ENCODE data around the gene NOPCHAP1.

DNA sequence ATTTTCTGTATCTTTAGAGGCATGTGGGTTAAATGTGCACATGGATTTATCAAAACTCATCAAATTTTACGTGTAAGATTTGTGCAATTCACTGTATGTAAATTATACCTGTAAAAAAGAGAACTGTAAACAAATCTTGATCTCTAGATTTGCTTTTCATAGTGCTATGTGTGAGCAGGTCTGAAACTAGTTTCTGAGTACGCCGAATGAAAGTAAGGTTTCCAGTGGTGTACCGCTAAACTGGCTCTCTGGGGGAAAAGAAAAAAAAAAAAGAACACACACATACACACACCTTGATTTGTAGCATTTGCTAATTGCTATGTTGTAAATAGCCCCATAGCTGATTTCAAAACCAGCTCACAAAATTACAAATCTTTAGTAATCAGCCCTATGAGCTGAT is 19.4 kb upstream of the NOPCHAP1 start:
- TF ChIP-seq POLR2AphosphoS5 (IDR thresholded peaks at IDR 0.05; ENCODE audit: insufficient read depth in 1 of 2, low read depth in 1 of 2): no peak
- no peak for TF ChIP-seq POLR2A (IDR thresholded peaks at IDR 0.05)
- TF ChIP-seq, protein P1, sequence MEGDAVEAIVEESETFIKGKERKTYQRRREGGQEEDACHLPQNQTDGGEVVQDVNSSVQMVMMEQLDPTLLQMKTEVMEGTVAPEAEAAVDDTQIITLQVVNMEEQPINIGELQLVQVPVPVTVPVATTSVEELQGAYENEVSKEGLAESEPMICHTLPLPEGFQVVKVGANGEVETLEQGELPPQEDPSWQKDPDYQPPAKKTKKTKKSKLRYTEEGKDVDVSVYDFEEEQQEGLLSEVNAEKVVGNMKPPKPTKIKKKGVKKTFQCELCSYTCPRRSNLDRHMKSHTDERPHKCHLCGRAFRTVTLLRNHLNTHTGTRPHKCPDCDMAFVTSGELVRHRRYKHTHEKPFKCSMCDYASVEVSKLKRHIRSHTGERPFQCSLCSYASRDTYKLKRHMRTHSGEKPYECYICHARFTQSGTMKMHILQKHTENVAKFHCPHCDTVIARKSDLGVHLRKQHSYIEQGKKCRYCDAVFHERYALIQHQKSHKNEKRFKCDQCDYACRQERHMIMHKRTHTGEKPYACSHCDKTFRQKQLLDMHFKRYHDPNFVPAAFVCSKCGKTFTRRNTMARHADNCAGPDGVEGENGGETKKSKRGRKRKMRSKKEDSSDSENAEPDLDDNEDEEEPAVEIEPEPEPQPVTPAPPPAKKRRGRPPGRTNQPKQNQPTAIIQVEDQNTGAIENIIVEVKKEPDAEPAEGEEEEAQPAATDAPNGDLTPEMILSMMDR (IDR thresholded peaks at IDR 0.05): no peak
